GM18511 (cell line): ENCODE measurements around the gene TLR2.

Experiments used
- ATAC-seq: cut with Tn5 transposase; IDR thresholded peaks from one replicate; pipeline ENCODE4 v1.9.1; 2021; ENCODE audit warnings: mild to moderate bottlenecking, moderate library complexity; ENCODE audit not compliant: unreplicated experiment

Gene TLR2

GRCh38 chr4:153684182-153684970 is at the start of gene TLR2:
TSS of gene TLR2 (plus strand) at chr4:153684280. CDS start at chr4:153702908, 18,628 bp downstream.
- ATAC-seq: peak; percentile 93

GRCh38 chr4:153634738-153635353 is 49.2 kb upstream of the TLR2 start:
- ATAC-seq: no peak

- ATAC-seq: no peak
These were observed 48.2 kb upstream of the TLR2 start for GRCh38 chr4:153635846-153636245.

- no peak for ATAC-seq
These were observed 46.9 kb upstream of the TLR2 start for GRCh38 chr4:153637201-153637600.

- no peak for ATAC-seq
These were observed 46.1 kb upstream of the TLR2 start for GRCh38 chr4:153638011-153638410.

- no peak for ATAC-seq
These were observed 45.1 kb upstream of the TLR2 start for GRCh38 chr4:153638999-153639398.

GRCh38 chr4:153639833-153640802 is 44.0 kb upstream of the TLR2 start:
- no peak for ATAC-seq

- no peak for ATAC-seq
These were observed 42.5 kb upstream of the TLR2 start for GRCh38 chr4:153641532-153641931.

- ATAC-seq: peak; percentile 93
These were observed 40.4 kb upstream of the TLR2 start for GRCh38 chr4:153643406-153644383.

GRCh38 chr4:153645183-153645582 is 38.9 kb upstream of the TLR2 start:
- ATAC-seq: no peak

GRCh38 chr4:153646261-153646660 is 37.8 kb upstream of the TLR2 start:
- no peak for ATAC-seq

- no peak for ATAC-seq
These were observed 37.1 kb upstream of the TLR2 start for GRCh38 chr4:153646978-153647377.

- no peak for ATAC-seq
These were observed 36.1 kb upstream of the TLR2 start for GRCh38 chr4:153647975-153648374.

GRCh38 chr4:153649572-153649991 is 34.5 kb upstream of the TLR2 start:
- ATAC-seq: no peak

GRCh38 chr4:153651116-153651515 is 33.0 kb upstream of the TLR2 start:
- no peak for ATAC-seq

- no peak for ATAC-seq
These were observed 32.5 kb upstream of the TLR2 start for GRCh38 chr4:153651587-153651986.

GRCh38 chr4:153652051-153652784 is 31.9 kb upstream of the TLR2 start:
- no peak for ATAC-seq

GRCh38 chr4:153655002-153655541 is 29.0 kb upstream of the TLR2 start:
- no peak for ATAC-seq

- ATAC-seq: no peak
These were observed 28.2 kb upstream of the TLR2 start for GRCh38 chr4:153655928-153656327.
